Measurements from ENCODE around the gene REC8. TPM values are rescaled to one million over a fixed set of nuclear protein-coding genes. Genes with fewer than 3 reads are reported as not detected.
A peak's percentile ranks its signal among the peaks of the same experiment; 100 is the strongest.

REC8 gene
- total and polyA plus RNA-seq, 2 of the 13 experiments (the other 11 are each of a cell fraction or from before 2014, with no cell fraction given) = 3.4 to 14.7 TPM

DNA sequence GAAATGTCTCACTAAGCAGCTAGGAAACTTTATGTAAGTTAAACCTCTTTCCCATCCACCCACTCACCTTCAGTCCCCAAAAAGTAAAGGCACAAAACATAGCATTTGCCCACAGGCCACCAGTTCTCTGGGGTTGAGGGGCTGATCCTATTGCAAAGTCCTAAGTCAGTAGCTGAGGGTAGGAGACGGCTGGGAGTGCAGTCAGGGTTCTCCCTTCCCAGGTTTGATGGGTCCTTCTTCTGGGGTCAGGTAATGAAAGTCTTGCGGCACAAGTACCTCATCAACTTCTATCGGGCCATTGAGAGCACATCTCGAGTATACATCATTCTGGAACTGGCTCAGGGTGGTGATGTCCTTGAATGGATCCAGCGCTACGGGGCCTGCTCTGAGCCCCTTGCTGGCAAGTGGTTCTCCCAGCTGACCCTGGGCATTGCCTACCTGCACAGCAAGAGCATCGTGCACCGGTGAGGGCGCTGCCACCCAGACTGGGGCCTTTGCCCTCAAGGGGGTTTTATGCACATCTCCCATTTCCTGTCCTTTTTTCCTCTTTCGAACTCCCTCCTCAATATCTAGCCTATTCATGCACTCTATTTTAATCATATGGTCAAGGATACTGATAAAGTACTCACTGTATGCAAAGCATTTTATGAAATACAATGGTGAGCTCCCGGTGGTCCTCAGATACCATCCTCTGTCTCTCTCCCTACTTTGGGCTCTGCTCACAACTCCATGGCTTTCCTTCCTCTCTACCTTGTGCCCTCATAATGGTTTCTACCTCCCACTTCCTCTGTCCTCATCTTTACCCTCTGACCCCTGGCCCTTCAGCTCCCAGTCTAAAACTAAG is 34.6 kb downstream of the REC8 start (continued):
- TF ChIP-seq NRL (CRISPR knock-in tag; IDR thresholded peaks at IDR 0.05; ENCODE audit: borderline replicate concordance) = no peak
- TF ChIP-seq, protein P1, sequence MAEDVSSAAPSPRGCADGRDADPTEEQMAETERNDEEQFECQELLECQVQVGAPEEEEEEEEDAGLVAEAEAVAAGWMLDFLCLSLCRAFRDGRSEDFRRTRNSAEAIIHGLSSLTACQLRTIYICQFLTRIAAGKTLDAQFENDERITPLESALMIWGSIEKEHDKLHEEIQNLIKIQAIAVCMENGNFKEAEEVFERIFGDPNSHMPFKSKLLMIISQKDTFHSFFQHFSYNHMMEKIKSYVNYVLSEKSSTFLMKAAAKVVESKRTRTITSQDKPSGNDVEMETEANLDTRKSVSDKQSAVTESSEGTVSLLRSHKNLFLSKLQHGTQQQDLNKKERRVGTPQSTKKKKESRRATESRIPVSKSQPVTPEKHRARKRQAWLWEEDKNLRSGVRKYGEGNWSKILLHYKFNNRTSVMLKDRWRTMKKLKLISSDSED (CRISPR knock-in tag; IDR thresholded peaks at IDR 0.05) = no peak
- TF ChIP-seq CCAR2 (optimal IDR thresholded peaks at IDR 0.05; ENCODE audit: low read depth, low read length) = no peak
- no peak for TF ChIP-seq ZNF510 (CRISPR knock-in tag; IDR thresholded peaks at IDR 0.05; ENCODE audit: low read depth)
- no peak for TF ChIP-seq ZFYVE20 (CRISPR knock-in tag; IDR thresholded peaks at IDR 0.05; ENCODE audit: borderline replicate concordance, low read depth)
- TF ChIP-seq ZNF839 (CRISPR knock-in tag; IDR thresholded peaks at IDR 0.05; ENCODE audit: borderline replicate concordance) = no peak
- TF ChIP-seq JUN (CRISPR knock-in tag; IDR thresholded peaks at IDR 0.05) = no peak
- TF ChIP-seq NONO (IDR thresholded peaks at IDR 0.05) = no peak
- 0 out of 2 replicates have a peak, but pooled peaks have one; percentile 23 for TF ChIP-seq NONO (CRISPR knock-in tag; conservative IDR thresholded peaks at IDR 0.05)
- no peak for TF ChIP-seq KAT8 (CRISPR knock-in tag; IDR thresholded peaks at IDR 0.05)
- TF ChIP-seq NKX3-1 (CRISPR knock-in tag; IDR thresholded peaks at IDR 0.05) = no peak
- no peak for TF ChIP-seq SAP130 (CRISPR knock-in tag; IDR thresholded peaks at IDR 0.05; ENCODE audit: low read depth)
- no peak for TF ChIP-seq PCBP2 (optimal IDR thresholded peaks at IDR 0.05; ENCODE audit: low read depth, low read length, poor library complexity, severe bottlenecking)
- no peak for TF ChIP-seq ZNF441 (CRISPR knock-in tag; IDR thresholded peaks at IDR 0.05; ENCODE audit: borderline replicate concordance)
- TF ChIP-seq, protein P2, sequence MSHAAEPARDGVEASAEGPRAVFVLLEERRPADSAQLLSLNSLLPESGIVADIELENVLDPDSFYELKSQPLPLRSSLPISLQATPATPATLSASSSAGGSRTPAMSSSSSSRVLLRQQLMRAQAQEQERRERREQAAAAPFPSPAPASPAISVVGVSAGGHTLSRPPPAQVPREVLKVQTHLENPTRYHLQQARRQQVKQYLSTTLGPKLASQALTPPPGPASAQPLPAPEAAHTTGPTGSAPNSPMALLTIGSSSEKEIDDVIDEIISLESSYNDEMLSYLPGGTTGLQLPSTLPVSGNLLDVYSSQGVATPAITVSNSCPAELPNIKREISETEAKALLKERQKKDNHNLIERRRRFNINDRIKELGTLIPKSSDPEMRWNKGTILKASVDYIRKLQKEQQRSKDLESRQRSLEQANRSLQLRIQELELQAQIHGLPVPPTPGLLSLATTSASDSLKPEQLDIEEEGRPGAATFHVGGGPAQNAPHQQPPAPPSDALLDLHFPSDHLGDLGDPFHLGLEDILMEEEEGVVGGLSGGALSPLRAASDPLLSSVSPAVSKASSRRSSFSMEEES (CRISPR knock-in tag; IDR thresholded peaks at IDR 0.05) = no peak
- no peak for TF ChIP-seq ZMYM4 (CRISPR knock-in tag; IDR thresholded peaks at IDR 0.05)
- TF ChIP-seq, protein P3, sequence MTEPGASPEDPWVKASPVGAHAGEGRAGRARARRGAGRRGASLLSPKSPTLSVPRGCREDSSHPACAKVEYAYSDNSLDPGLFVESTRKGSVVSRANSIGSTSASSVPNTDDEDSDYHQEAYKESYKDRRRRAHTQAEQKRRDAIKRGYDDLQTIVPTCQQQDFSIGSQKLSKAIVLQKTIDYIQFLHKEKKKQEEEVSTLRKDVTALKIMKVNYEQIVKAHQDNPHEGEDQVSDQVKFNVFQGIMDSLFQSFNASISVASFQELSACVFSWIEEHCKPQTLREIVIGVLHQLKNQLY (CRISPR knock-in tag; IDR thresholded peaks at IDR 0.05) = no peak
- no peak for TF ChIP-seq ZEB1 (IDR thresholded peaks at IDR 0.05; ENCODE audit: insufficient replicate concordance, low read depth)
- TF ChIP-seq ZNF44 (CRISPR knock-in tag; IDR thresholded peaks at IDR 0.05) = no peak
- TF ChIP-seq, protein P4, sequence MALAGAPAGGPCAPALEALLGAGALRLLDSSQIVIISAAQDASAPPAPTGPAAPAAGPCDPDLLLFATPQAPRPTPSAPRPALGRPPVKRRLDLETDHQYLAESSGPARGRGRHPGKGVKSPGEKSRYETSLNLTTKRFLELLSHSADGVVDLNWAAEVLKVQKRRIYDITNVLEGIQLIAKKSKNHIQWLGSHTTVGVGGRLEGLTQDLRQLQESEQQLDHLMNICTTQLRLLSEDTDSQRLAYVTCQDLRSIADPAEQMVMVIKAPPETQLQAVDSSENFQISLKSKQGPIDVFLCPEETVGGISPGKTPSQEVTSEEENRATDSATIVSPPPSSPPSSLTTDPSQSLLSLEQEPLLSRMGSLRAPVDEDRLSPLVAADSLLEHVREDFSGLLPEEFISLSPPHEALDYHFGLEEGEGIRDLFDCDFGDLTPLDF (CRISPR knock-in tag; IDR thresholded peaks at IDR 0.05) = no peak
- no peak for TF ChIP-seq HDAC2 (CRISPR knock-in tag; IDR thresholded peaks at IDR 0.05)
- no peak for TF ChIP-seq RFX5 (IDR thresholded peaks at IDR 0.05; ENCODE audit: low read depth, low read length)
- TF ChIP-seq HNRNPUL1 (IDR thresholded peaks at IDR 0.05; ENCODE audit: low read depth, low read length) = no peak
- TF ChIP-seq, protein P5, sequence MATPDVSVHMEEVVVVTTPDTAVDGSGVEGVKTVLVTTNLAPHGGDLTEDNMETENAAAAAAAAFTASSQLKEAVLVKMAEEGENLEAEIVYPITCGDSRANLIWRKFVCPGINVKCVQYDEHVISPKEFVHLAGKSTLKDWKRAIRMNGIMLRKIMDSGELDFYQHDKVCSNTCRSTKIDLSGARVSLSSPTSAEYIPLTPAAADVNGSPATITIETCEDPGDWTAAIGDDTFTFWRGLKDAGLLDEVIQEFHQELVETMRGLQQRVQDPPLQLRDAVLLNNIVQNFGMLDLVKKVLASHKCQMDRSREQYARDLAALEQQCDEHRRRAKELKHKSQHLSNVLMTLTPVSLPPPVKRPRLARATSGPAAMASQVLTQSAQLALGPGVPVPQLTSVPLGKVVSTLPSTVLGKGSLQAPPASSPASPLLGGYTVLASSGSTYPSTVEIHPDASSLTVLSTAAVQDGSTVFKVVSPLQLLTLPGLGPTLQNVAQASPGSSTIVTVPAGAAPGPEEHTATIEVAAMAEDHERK (CRISPR knock-in tag; IDR thresholded peaks at IDR 0.05; ENCODE audit: low read depth) = no peak
- no peak for TF ChIP-seq ZNF451 (CRISPR knock-in tag; IDR thresholded peaks at IDR 0.05)
- peak; percentile 41; the same call in 1 of the 2 replicates for TF ChIP-seq HIVEP1 (CRISPR knock-in tag; IDR thresholded peaks at IDR 0.05)

All from HepG2 (cell line).